Endothelial cell of umbilical vein (primary cell): ENCODE data around the gene YIPF1. TPM values are rescaled to one million over a fixed set of nuclear protein-coding genes. Genes with fewer than 3 reads are reported as not detected.

ENCODE experiments used
- BruUV-seq: library from RNA; stranded (reverse); fragments of 400-500 nt; replicated peaks from 2 replicates; lab custom pipeline; 2021; lab: Mats Ljungman, UMichigan
- CTCF ChIA-PET: fragments of 300-600, 350-600 bp; sonication (Branson Sonifier 250); formaldehyde crosslinking; loops from one replicate; lab custom pipeline; 2021; ENCODE audit warnings: antibody characterized with exemption, inconsistent platforms; lab: Charles Lee
- POLR2A ChIA-PET: fragments of 300-600, 350-600 bp; sonication (Branson Sonifier 250); formaldehyde crosslinking; loops from one replicate; lab custom pipeline; 2021; ENCODE audit warnings: antibody characterized with exemption, inconsistent platforms; lab: Charles Lee
- DNase-seq: peaks from one replicate; pipeline ENCODE4 v3.0.0-alpha.2; 2011; ENCODE audit warnings: low read depth, low spot score
- FAIRE-seq: peaks from 2 replicates; lab custom pipeline; 2011; peaks lifted over from hg19 to GRCh38; lab: Jason Lieb, UNC
- H2AFZ ChIP-seq: 2 replicates; pipeline ENCODE4 v1.6.0; 2012; ENCODE audit warnings: low read depth, low read length, control low read depth, inconsistent platforms
- H3K27ac ChIP-seq: 2 replicates; pipeline ENCODE4 v1.5.1; 2011; ENCODE audit warnings: low read depth, mild to moderate bottlenecking, control low read depth, low read length, moderate library complexity; ENCODE audit not compliant: insufficient read depth
- H3K27me3 ChIP-seq, 2 experiments: 2 replicates each; pipeline versions ENCODE4 v1.6.0 to v1.6.1; 2011; ENCODE audit warnings: low read length in 2 of 2, mixed read lengths in 1 of 2; ENCODE audit not compliant: control insufficient read depth in 2 of 2, insufficient read depth in 2 of 2
- H3K36me3 ChIP-seq, 2 experiments: 2 replicates in 1 of 2; 3 replicates in 1 of 2; pipeline ENCODE4 v1.5.1; 2011; ENCODE audit warnings: low read length in 2 of 2, mild to moderate bottlenecking in 1 of 2, moderate library complexity in 1 of 2; ENCODE audit not compliant: control insufficient read depth in 2 of 2, insufficient read depth in 2 of 2; ENCODE audit errors: extremely low read depth in 1 of 2
- H3K4me1 ChIP-seq: 3 replicates; pipeline ENCODE4 v1.5.1; 2011; ENCODE audit warnings: mild to moderate bottlenecking, low read length; ENCODE audit not compliant: control insufficient read depth, insufficient read depth; ENCODE audit errors: extremely low read depth
- H3K4me2 ChIP-seq: 2 replicates; pipeline ENCODE4 v1.6.1; 2011; ENCODE audit warnings: low read length, control low read depth, mixed read lengths; ENCODE audit not compliant: insufficient read depth
- H3K4me3 ChIP-seq, 3 experiments: fragments of 200-600 bp in 1 of 3; sonication (generic), shearing (Covaris generic) in 1 of 3; replicated peaks in 1 of 3; 2 replicates each; pipeline ENCODE4 v1.5.1; 2011 to 2016; ENCODE audit warnings: control low read depth in 3 of 3, low read length in 3 of 3, mild to moderate bottlenecking in 2 of 3, inconsistent platforms in 1 of 3, low read depth in 1 of 3, moderate library complexity in 1 of 3; ENCODE audit not compliant: insufficient read depth in 1 of 3
- H3K79me2 ChIP-seq: 2 replicates; pipeline ENCODE4 v1.6.0; 2012; ENCODE audit warnings: low read length, inconsistent platforms; ENCODE audit not compliant: control insufficient read depth, insufficient read depth
- H3K9ac ChIP-seq: replicated peaks from 2 replicates; pipeline ENCODE3; 2011; ENCODE audit warnings: low read length, control low read depth; ENCODE audit not compliant: insufficient read depth; ENCODE audit errors: extremely low read depth
- H3K9me1 ChIP-seq: replicated peaks from 3 replicates; pipeline ENCODE4 v1.6.0; 2011; ENCODE audit warnings: mild to moderate bottlenecking, low read length; ENCODE audit not compliant: control insufficient read depth, insufficient read depth; ENCODE audit errors: extremely low read depth
- H3K9me3 ChIP-seq: replicated peaks from 2 replicates; pipeline ENCODE4 v1.5.1; 2012; ENCODE audit warnings: low read length, inconsistent platforms; ENCODE audit not compliant: control insufficient read depth, insufficient read depth
- H4K20me1 ChIP-seq: replicated peaks from 2 replicates; pipeline ENCODE3; 2011; ENCODE audit warnings: mild to moderate bottlenecking, low read length; ENCODE audit not compliant: control insufficient read depth, insufficient read depth; ENCODE audit errors: extremely low read depth
- CTCF ChIP-seq, 2 donors: IDR thresholded peaks; 1 replicate in 1 of 2; 2 replicates in 1 of 2; pipeline ENCODE4 v1.5.1; 2011; ENCODE audit warnings: low read length in 2 of 2, mild to moderate bottlenecking in 2 of 2, moderate library complexity in 2 of 2, control low read depth in 1 of 2, inconsistent platforms in 1 of 2, low read depth in 1 of 2; ENCODE audit not compliant: insufficient read depth in 1 of 2; ENCODE audit errors: extremely low read depth in 1 of 2
- EZH2 ChIP-seq: IDR thresholded peaks from 2 replicates; pipeline ENCODE4 v1.6.1; 2012; ENCODE audit warnings: borderline replicate concordance, low read depth, mild to moderate bottlenecking, moderate library complexity, low read length, inconsistent platforms; ENCODE audit not compliant: severe bottlenecking
- FOS ChIP-seq: IDR thresholded peaks from 2 replicates; pipeline ENCODE4 v1.6.1; 2011; ENCODE audit warnings: mild to moderate bottlenecking, low read length, moderate library complexity, borderline replicate concordance; ENCODE audit not compliant: insufficient read depth
- GATA2 ChIP-seq: IDR thresholded peaks from 2 replicates; pipeline ENCODE4 v1.7.0; 2011; ENCODE audit warnings: low read depth, mild to moderate bottlenecking, moderate library complexity, mixed read lengths, low read length; ENCODE audit not compliant: insufficient read length, insufficient read depth
- JUN ChIP-seq: IDR thresholded peaks from 2 replicates; pipeline ENCODE4 v1.6.1; 2011; ENCODE audit warnings: borderline replicate concordance, low read depth; ENCODE audit not compliant: insufficient read length, insufficient read depth
- MAX ChIP-seq: IDR thresholded peaks from 2 replicates; pipeline ENCODE4 v1.6.1; 2011; ENCODE audit not compliant: insufficient read depth, insufficient read length
- MYC ChIP-seq: IDR thresholded peaks from one replicate; pipeline ENCODE4 v1.6.1; 2011; ENCODE audit warnings: mild to moderate bottlenecking, low read depth, low read length
- POLR2A ChIP-seq: IDR thresholded peaks from 2 replicates; pipeline ENCODE4 v1.6.1; 2012; ENCODE audit warnings: low read depth, mild to moderate bottlenecking, control low read depth, low read length
- POLR2AphosphoS5 ChIP-seq: IDR thresholded peaks from 2 replicates; pipeline ENCODE4 v1.6.1; 2012; ENCODE audit warnings: low read depth, mild to moderate bottlenecking, control low read depth, low read length, moderate library complexity; ENCODE audit not compliant: insufficient read depth
- dilution Hi-C: fragments of 300-500 bp; cut with MboI; formaldehyde crosslinking; loops from one replicate; pipeline ENCODE4 v1.15.0; 2019; ENCODE audit warnings: low sequenced_read_pairs; ENCODE audit not compliant: extremely low pct_ligation_motif_present
- intact Hi-C: fragments of 100-400 bp; cut with micrococcal nuclease; formaldehyde crosslinking; loops from one replicate; pipeline ENCODE4 v1.10.0; 2022
- polyA plus RNA-seq, 4 experiments: library from polyadenylated mRNA; depleted of rRNA in 3 of 4; stranded (reverse) in 3 of 4; unstranded in 1 of 4; fragments of >200 nt; gene quantifications; 2 replicates each; pipeline versions ENCODE4 v1.2.1 to v1.2.3, GENCODE V29; 2011 to 2012; ENCODE audit warnings: missing spikeins in 1 of 4
- total RNA-seq: library from RNA; stranded (reverse); gene quantifications from 2 replicates; pipeline ENCODE4 v1.2.3, GENCODE V29; 2021

YIPF1 gene
- total and polyA plus RNA-seq, 2 donors (not counting 3 experiments of a cell fraction or from before 2014, with no cell fraction given) = 14.8 to 26.2 TPM

- POLR2A ChIA-PET = no interaction called here
- Histone ChIP-seq H3K9me1 (no peaks in the 10 kb centered on the region), H3K36me3 (no peaks in the 10 kb centered on the region), H3K27ac (no peak overlapping the region), H2AFZ (no peak overlapping the region), H3K9ac (no peak overlapping the region), H4K20me1 (no peaks in the 10 kb centered on the region), H3K4me2 (no peak overlapping the region), H3K4me1 (peaks cover 8% of the 10 kb centered on the region), H3K79me2 (no peaks in the 10 kb centered on the region), H3K27me3 (no peaks in the 10 kb centered on the region), H3K4me3 (no peak overlapping the region), H3K9me3 (no peaks in the 10 kb centered on the region)
- intact Hi-C loops = no loop called here
- CTCF ChIA-PET = interaction anchor here (2.0 kb wide), 1 partner anchor 12 kb away, joined by 16 read pairs; no protein-coding TSS in a partner anchor
- dilution Hi-C loops = no loop called here
- BruUV-seq = no TSS peak
- no peak for TF ChIP-seq JUN
- TF ChIP-seq POLR2AphosphoS5 = no peak
- no peak for TF ChIP-seq FOS
- TF ChIP-seq CTCF (IDR thresholded peaks at IDR 0.05; ENCODE audit: extremely low read depth in 1 of 2, insufficient read depth in 1 of 2, low read depth in 1 of 2, low read length in 2 of 2) = no peak
- TF ChIP-seq POLR2A = no peak
- no peak for TF ChIP-seq MAX
- no peak for TF ChIP-seq GATA2
- TF ChIP-seq EZH2 = no peak
- TF ChIP-seq MYC = no peak
- FAIRE-seq = no peak
- DNase-seq = no peak
Measured at GRCh38 chr1:53891018-53891417, 1.4 kb upstream of the YIPF1 start.
